ENCODE measurements around the gene ICAM2.

The ICAM2 gene

GRCh38 chr17:63960430-63960829 lies 60.0 kb downstream of the ICAM2 start:
- H3K9ac ChIP-seq (ENCODE audit: low read length) = no peak overlapping the region

GRCh38 chr17:63960006-63960405 lies 60.4 kb downstream of the ICAM2 start:
- no peak for DNase-seq

More at GRCh38 chr17:63960430-63960829, 60.0 kb downstream of the ICAM2 start:
- Histone ChIP-seq H3K9me3 (replicated peaks; ENCODE audit: insufficient read depth, low read length) (no peaks in the 10 kb centered on the region), H3K9me2 (replicated peaks; ENCODE audit: insufficient read depth, low read length) (no peaks in the 10 kb centered on the region), H3K27me3 (replicated peaks; ENCODE audit: insufficient read depth, low read length) (no peaks in the 10 kb centered on the region), H3F3A (ENCODE audit: insufficient read depth, low read length) (peaks cover 6% of the 10 kb centered on the region; the same call in 1 of the 2 replicates), H4K20me1 (ENCODE audit: insufficient read depth, low read length) (no peaks in the 10 kb centered on the region), H3K79me2 (ENCODE audit: low read length) (no peaks in the 10 kb centered on the region), H3K27ac (ENCODE audit: low read length) (no peak overlapping the region), H2AFZ (ENCODE audit: low read length) (no peak overlapping the region), H3K4me1 (ENCODE audit: low read length) (0 out of 2 replicates have a peak, but pooled peaks cover 5% of the 10 kb centered on the region), H3K4me2 (ENCODE audit: low read depth, low read length) (no peak overlapping the region), H3K36me3 (replicated peaks; ENCODE audit: insufficient read depth, low read length) (no peaks in the 10 kb centered on the region), H3K4me3 (ENCODE audit: low read length) (no peak overlapping the region)
- no peak for DNase-seq
- TF ChIP-seq EZH2 (optimal IDR thresholded peaks at IDR 0.05; ENCODE audit: low read depth, low read length) (no peak), CTCF (IDR thresholded peaks at IDR 0.05; ENCODE audit: low read length) (no peak), EZH2phosphoT487 (IDR thresholded peaks at IDR 0.05; ENCODE audit: low read length) (no peak)

GRCh38 chr17:63956296-63956920 lies 64.0 kb downstream of the ICAM2 start:
- DNase-seq = no peak
- Histone ChIP-seq H3K4me1 (ENCODE audit: low read length) (peaks cover 10% of the 10 kb centered on the region), H3K9me3 (replicated peaks; ENCODE audit: insufficient read depth, low read length) (no peaks in the 10 kb centered on the region), H3K36me3 (replicated peaks; ENCODE audit: insufficient read depth, low read length) (no peaks in the 10 kb centered on the region), H3K4me3 (ENCODE audit: low read length) (no peak overlapping the region), H3K27ac (ENCODE audit: low read length) (no peak overlapping the region), H3F3A (ENCODE audit: insufficient read depth, low read length) (no peaks in the 10 kb centered on the region), H4K20me1 (ENCODE audit: insufficient read depth, low read length) (no peaks in the 10 kb centered on the region), H2AFZ (ENCODE audit: low read length) (no peak overlapping the region), H3K4me2 (ENCODE audit: low read depth, low read length) (no peak overlapping the region), H3K27me3 (replicated peaks; ENCODE audit: insufficient read depth, low read length) (no peaks in the 10 kb centered on the region), H3K79me2 (ENCODE audit: low read length) (no peaks in the 10 kb centered on the region), H3K9me2 (replicated peaks; ENCODE audit: insufficient read depth, low read length) (no peaks in the 10 kb centered on the region), H3K9ac (ENCODE audit: low read length) (no peak overlapping the region)
- TF ChIP-seq EZH2 (optimal IDR thresholded peaks at IDR 0.05; ENCODE audit: low read depth, low read length) (no peak), CTCF (IDR thresholded peaks at IDR 0.05; ENCODE audit: low read length) (no peak), EZH2phosphoT487 (IDR thresholded peaks at IDR 0.05; ENCODE audit: low read length) (no peak)

More at GRCh38 chr17:63960006-63960405, 60.4 kb downstream of the ICAM2 start:
- H3K79me2 ChIP-seq (ENCODE audit: low read length) = no peaks in the 10 kb centered on the region
- H3F3A ChIP-seq (ENCODE audit: insufficient read depth, low read length) = peaks cover 6% of the 10 kb centered on the region; the same call in 1 of the 2 replicates
- TF ChIP-seq CTCF (IDR thresholded peaks at IDR 0.05; ENCODE audit: low read length) (no peak), EZH2 (optimal IDR thresholded peaks at IDR 0.05; ENCODE audit: low read depth, low read length) (no peak), EZH2phosphoT487 (IDR thresholded peaks at IDR 0.05; ENCODE audit: low read length) (no peak)
- no peak overlapping the region for H3K4me2 ChIP-seq (ENCODE audit: low read depth, low read length)
- H3K27me3 ChIP-seq (replicated peaks; ENCODE audit: insufficient read depth, low read length) = no peaks in the 10 kb centered on the region
- H3K27ac ChIP-seq (ENCODE audit: low read length) = no peak overlapping the region
- H3K9me2 ChIP-seq (replicated peaks; ENCODE audit: insufficient read depth, low read length) = no peaks in the 10 kb centered on the region
- no peaks in the 10 kb centered on the region for H3K9me3 ChIP-seq (replicated peaks; ENCODE audit: insufficient read depth, low read length)
- no peaks in the 10 kb centered on the region for H3K36me3 ChIP-seq (replicated peaks; ENCODE audit: insufficient read depth, low read length)
- H4K20me1 ChIP-seq (ENCODE audit: insufficient read depth, low read length) = no peaks in the 10 kb centered on the region
- no peak overlapping the region for H3K4me3 ChIP-seq (ENCODE audit: low read length)
- no peak overlapping the region for H2AFZ ChIP-seq (ENCODE audit: low read length)
- no peak overlapping the region for H3K9ac ChIP-seq (ENCODE audit: low read length)
- H3K4me1 ChIP-seq (ENCODE audit: low read length) = 0 out of 2 replicates have a peak, but pooled peaks cover 5% of the 10 kb centered on the region
